Neural cell (in vitro differentiated cells): Measurements from ENCODE around the gene EPHB3. TPM values are rescaled to one million over a fixed set of nuclear protein-coding genes. Genes with fewer than 3 reads are reported as not detected.
A peak's percentile ranks its signal among the peaks of the same experiment; 100 is the strongest.

Source experiments
- H2AFZ ChIP-seq: fragments of 200-600, 300-800 bp; sonication (generic), shearing (Covaris generic); 2 replicates; pipeline ENCODE4 v1.6.0; 2014; ENCODE audit warnings: low read depth, mild to moderate bottlenecking, antibody characterized with exemption, low read length, moderate library complexity
- H3F3A ChIP-seq: fragments of 200-600 bp; shearing (Covaris generic); 2 replicates; pipeline ENCODE4 v1.6.1; 2016; ENCODE audit warnings: mild to moderate bottlenecking, moderate library complexity, mixed read lengths, antibody characterized with exemption, low read length; ENCODE audit not compliant: insufficient read depth, poor library complexity, severe bottlenecking
- H3K27ac ChIP-seq: fragments of 200-600, 300-800 bp; sonication (generic), shearing (Covaris generic); 2 replicates; pipeline ENCODE4 v1.5.1; 2014; ENCODE audit warnings: mild to moderate bottlenecking, low read length, moderate library complexity
- H3K27me3 ChIP-seq: fragments of 300-800, 200-600 bp; sonication (generic), shearing (Covaris generic); 2 replicates; pipeline ENCODE4 v1.6.0; 2014; ENCODE audit warnings: mild to moderate bottlenecking, low read depth, low read length, moderate library complexity; ENCODE audit not compliant: insufficient read depth
- H3K36me3 ChIP-seq: fragments of 300-800, 200-600 bp; sonication (generic), shearing (Covaris generic); 2 replicates; pipeline ENCODE4 v1.5.1; 2014; ENCODE audit warnings: mild to moderate bottlenecking, antibody characterized with exemption, low read length, moderate library complexity; ENCODE audit not compliant: insufficient read depth
- H3K4me2 ChIP-seq: fragments of 300-800, 200-600 bp; sonication (generic), shearing (Covaris generic); 2 replicates; pipeline ENCODE4 v1.6.0; 2014; ENCODE audit warnings: mild to moderate bottlenecking, low read length
- H3K4me3 ChIP-seq: fragments of 300-800, 200-600 bp; sonication (generic), shearing (Covaris generic); 2 replicates; pipeline ENCODE4 v1.5.1; 2014; ENCODE audit warnings: mild to moderate bottlenecking, low read length, moderate library complexity
- H3K79me2 ChIP-seq: fragments of 200-600 bp; shearing (Covaris generic); replicated peaks from 2 replicates; pipeline ENCODE4 v1.6.0; 2014; ENCODE audit warnings: mild to moderate bottlenecking, low read length, moderate library complexity; ENCODE audit not compliant: insufficient read depth
- H3K9ac ChIP-seq: fragments of 300-800, 200-600 bp; sonication (generic), shearing (Covaris generic); 2 replicates; pipeline ENCODE4 v1.6.1; 2016; ENCODE audit warnings: mild to moderate bottlenecking, low read length, mixed read lengths
- H3K9me2 ChIP-seq: fragments of 200-600 bp; shearing (Covaris generic); 2 replicates; pipeline ENCODE4 v1.6.1; 2016; ENCODE audit warnings: mild to moderate bottlenecking, low read length, mixed read lengths; ENCODE audit not compliant: insufficient read depth
- H3K9me3 ChIP-seq: fragments of 200-600, 300-800 bp; sonication (generic), shearing (Covaris generic); 2 replicates; pipeline ENCODE4 v1.6.1; 2016; ENCODE audit warnings: mild to moderate bottlenecking, mixed run types, low read length, moderate library complexity, mixed read lengths
- H4K20me1 ChIP-seq: fragments of 200-600 bp; shearing (Covaris generic); 2 replicates; pipeline ENCODE4 v1.6.1; 2016; ENCODE audit warnings: mild to moderate bottlenecking, mixed run types; ENCODE audit not compliant: insufficient read depth
- EP300 ChIP-seq: fragments of 450-650 bp; conservative IDR thresholded peaks from 2 replicates; pipeline ENCODE4 v1.6.1; 2014; ENCODE audit warnings: antibody characterized with exemption, mild to moderate bottlenecking, moderate library complexity; ENCODE audit not compliant: poor library complexity, severe bottlenecking
- EZH2 ChIP-seq: fragments of 200-600, 300-800 bp; shearing (Covaris generic), sonication (generic); IDR thresholded peaks from 2 replicates; pipeline ENCODE4 v1.6.1; 2014; ENCODE audit warnings: antibody characterized with exemption, low read length, borderline replicate concordance, mild to moderate bottlenecking; ENCODE audit not compliant: insufficient read depth, poor library complexity, severe bottlenecking
- MXI1 ChIP-seq: fragments of 450-650 bp; conservative IDR thresholded peaks from 2 replicates; pipeline ENCODE4 v1.6.1; 2014; ENCODE audit warnings: antibody characterized with exemption, mild to moderate bottlenecking; ENCODE audit not compliant: poor library complexity, severe bottlenecking
- POLR2AphosphoS5 ChIP-seq: IDR thresholded peaks from 2 replicates; pipeline ENCODE4 v1.6.1; 2012
- RAD21 ChIP-seq: fragments of 450-650 bp; conservative IDR thresholded peaks from 2 replicates; pipeline ENCODE4 v1.6.1; 2014; ENCODE audit warnings: antibody characterized with exemption, mild to moderate bottlenecking, moderate library complexity
- SMC3 ChIP-seq: fragments of 450-650 bp; conservative IDR thresholded peaks from 2 replicates; pipeline ENCODE4 v1.6.1; 2014; ENCODE audit warnings: antibody characterized with exemption, mild to moderate bottlenecking, moderate library complexity; ENCODE audit not compliant: poor library complexity
- TAF1 ChIP-seq: IDR thresholded peaks from 2 replicates; pipeline ENCODE4 v1.6.1; 2012; ENCODE audit warnings: low read depth
- polyA plus RNA-seq: library from polyadenylated mRNA; depleted of rRNA; stranded (reverse); fragments of >200 nt; gene quantifications from 2 replicates; pipeline ENCODE4 v1.2.3, GENCODE V29; 2014
- TF ChIP-seq, protein P1 (sequence below): fragments of 450-650 bp; IDR thresholded peaks from 2 replicates; pipeline ENCODE4 v1.5.1; 2014; ENCODE audit warnings: antibody characterized with exemption, mild to moderate bottlenecking, moderate library complexity; ENCODE audit not compliant: poor library complexity, severe bottlenecking
- TF ChIP-seq, protein P2 (sequence below): IDR thresholded peaks from 2 replicates; pipeline ENCODE4 v1.6.1; 2012; ENCODE audit warnings: borderline replicate concordance

Gene EPHB3
- polyA plus RNA-seq, 1 donor from 2014 or later = 4.3 TPM

DNA sequence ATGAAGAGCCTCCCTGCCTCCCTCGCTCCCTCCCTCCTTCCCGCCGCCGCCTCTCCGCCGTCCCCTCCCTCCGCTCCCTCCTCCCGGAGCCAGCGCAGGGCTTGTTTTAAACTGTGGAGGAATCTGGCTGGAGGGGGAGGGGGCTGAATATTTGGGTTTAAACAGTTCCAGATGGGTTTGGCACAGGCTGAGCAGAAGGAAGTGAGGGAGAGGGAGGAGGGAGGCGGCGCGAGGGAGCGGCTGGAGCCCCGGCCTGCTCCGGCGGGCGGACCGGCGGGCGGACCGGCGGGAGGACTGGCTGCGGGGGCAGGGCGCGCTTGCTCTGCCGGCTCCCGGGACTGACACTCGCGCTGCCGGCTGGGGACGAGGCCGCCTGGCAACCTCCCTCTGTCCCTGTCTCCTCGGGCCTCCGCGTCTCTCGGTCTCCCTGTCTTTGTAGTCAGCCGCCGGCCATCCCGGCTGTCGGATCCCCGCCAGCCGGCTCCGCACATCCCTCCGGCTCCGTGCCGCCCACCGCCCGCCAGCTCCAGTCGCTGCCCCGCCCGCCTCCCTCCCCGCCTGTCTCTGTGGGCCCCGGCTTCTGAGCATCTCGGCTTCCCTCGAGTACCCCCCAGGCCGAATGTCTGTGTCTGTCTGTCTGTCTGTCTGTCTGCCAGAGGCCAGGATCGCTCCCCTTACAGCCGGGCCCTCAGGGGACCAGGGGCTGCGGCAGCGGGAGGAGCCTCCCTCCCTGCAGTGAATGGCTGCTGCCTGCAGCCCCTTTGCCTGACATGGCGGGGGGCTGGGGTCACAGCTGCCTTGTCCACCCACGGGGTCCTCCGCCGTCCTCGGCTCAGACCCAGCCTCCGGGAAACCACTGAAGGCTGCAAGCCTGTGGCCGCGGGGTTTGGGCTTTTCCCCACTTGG lies 7.6 kb downstream of the EPHB3 start:
- Histone ChIP-seq H2AFZ (peak overlapping the region; percentile 51), H3K27me3 (no peaks in the 10 kb centered on the region), H4K20me1 (no peaks in the 10 kb centered on the region), H3K9me2 (no peaks in the 10 kb centered on the region), H3K9me3 (no peaks in the 10 kb centered on the region), H3K36me3 (peaks cover 4% of the 10 kb centered on the region), H3K4me2 (peak overlapping the region; percentile 48), H3K27ac (peak overlapping the region; percentile 34), H3F3A (no peaks in the 10 kb centered on the region), H3K4me3 (peak overlapping the region; percentile 65), H3K79me2 (peaks cover 46% of the 10 kb centered on the region), H3K9ac (peak overlapping the region; percentile 69)
- no peak for TF ChIP-seq SMC3
- TF ChIP-seq EP300 = peak; percentile 13
- TF ChIP-seq RAD21 = peak; percentile 21

DNA sequence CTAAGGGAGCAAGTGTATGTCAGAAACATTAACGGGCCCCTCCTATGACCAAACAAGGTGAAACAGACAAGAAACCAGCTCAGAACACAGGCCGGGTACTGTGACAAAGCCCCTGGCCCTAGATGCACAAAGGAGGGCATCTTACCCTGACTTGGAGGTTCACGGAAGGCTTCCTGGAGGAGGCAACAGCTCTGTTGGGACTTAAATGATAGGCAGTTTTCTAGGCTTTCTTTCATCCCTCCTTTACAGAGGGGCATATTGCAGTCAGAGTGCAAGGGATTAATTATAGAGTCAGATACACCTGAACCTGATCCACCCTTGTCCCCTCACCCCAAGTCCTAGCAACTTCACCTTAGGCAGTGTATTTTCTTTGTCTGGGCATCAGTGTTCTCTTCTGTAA lies 8.4 kb downstream of the EPHB3 start:
- Histone ChIP-seq H3K9me2 (no peaks in the 10 kb centered on the region), H3F3A (no peaks in the 10 kb centered on the region), H4K20me1 (no peaks in the 10 kb centered on the region), H3K4me3 (no peak overlapping the region), H3K79me2 (peaks cover 38% of the 10 kb centered on the region), H3K36me3 (peaks cover 4% of the 10 kb centered on the region), H2AFZ (no peak overlapping the region), H3K4me2 (no peak overlapping the region), H3K9ac (peak overlapping the region; percentile 69), H3K27me3 (no peaks in the 10 kb centered on the region), H3K9me3 (no peaks in the 10 kb centered on the region), H3K27ac (no peak overlapping the region)
- TF ChIP-seq RAD21 (no peak), POLR2AphosphoS5 (no peak), TAF1 (no peak), MXI1 (no peak), SMC3 (no peak), EZH2 (no peak), EP300 (no peak)
- TF ChIP-seq, protein P1, sequence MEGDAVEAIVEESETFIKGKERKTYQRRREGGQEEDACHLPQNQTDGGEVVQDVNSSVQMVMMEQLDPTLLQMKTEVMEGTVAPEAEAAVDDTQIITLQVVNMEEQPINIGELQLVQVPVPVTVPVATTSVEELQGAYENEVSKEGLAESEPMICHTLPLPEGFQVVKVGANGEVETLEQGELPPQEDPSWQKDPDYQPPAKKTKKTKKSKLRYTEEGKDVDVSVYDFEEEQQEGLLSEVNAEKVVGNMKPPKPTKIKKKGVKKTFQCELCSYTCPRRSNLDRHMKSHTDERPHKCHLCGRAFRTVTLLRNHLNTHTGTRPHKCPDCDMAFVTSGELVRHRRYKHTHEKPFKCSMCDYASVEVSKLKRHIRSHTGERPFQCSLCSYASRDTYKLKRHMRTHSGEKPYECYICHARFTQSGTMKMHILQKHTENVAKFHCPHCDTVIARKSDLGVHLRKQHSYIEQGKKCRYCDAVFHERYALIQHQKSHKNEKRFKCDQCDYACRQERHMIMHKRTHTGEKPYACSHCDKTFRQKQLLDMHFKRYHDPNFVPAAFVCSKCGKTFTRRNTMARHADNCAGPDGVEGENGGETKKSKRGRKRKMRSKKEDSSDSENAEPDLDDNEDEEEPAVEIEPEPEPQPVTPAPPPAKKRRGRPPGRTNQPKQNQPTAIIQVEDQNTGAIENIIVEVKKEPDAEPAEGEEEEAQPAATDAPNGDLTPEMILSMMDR = no peak
- TF ChIP-seq, protein P2, sequence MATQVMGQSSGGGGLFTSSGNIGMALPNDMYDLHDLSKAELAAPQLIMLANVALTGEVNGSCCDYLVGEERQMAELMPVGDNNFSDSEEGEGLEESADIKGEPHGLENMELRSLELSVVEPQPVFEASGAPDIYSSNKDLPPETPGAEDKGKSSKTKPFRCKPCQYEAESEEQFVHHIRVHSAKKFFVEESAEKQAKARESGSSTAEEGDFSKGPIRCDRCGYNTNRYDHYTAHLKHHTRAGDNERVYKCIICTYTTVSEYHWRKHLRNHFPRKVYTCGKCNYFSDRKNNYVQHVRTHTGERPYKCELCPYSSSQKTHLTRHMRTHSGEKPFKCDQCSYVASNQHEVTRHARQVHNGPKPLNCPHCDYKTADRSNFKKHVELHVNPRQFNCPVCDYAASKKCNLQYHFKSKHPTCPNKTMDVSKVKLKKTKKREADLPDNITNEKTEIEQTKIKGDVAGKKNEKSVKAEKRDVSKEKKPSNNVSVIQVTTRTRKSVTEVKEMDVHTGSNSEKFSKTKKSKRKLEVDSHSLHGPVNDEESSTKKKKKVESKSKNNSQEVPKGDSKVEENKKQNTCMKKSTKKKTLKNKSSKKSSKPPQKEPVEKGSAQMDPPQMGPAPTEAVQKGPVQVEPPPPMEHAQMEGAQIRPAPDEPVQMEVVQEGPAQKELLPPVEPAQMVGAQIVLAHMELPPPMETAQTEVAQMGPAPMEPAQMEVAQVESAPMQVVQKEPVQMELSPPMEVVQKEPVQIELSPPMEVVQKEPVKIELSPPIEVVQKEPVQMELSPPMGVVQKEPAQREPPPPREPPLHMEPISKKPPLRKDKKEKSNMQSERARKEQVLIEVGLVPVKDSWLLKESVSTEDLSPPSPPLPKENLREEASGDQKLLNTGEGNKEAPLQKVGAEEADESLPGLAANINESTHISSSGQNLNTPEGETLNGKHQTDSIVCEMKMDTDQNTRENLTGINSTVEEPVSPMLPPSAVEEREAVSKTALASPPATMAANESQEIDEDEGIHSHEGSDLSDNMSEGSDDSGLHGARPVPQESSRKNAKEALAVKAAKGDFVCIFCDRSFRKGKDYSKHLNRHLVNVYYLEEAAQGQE = no peak
